Endothelial cell of umbilical vein (primary cell): ENCODE data around the gene CLEC2L. TPM values are rescaled to one million over a fixed set of nuclear protein-coding genes. Genes with fewer than 3 reads are reported as not detected.

Experiments used
- BruUV-seq: library from RNA; stranded (reverse); fragments of 400-500 nt; replicated peaks from 2 replicates; lab custom pipeline; 2021; lab: Mats Ljungman, UMichigan
- CTCF ChIA-PET: fragments of 300-600, 350-600 bp; sonication (Branson Sonifier 250); formaldehyde crosslinking; loops from one replicate; lab custom pipeline; 2021; ENCODE audit warnings: antibody characterized with exemption, inconsistent platforms; lab: Charles Lee
- POLR2A ChIA-PET: fragments of 300-600, 350-600 bp; sonication (Branson Sonifier 250); formaldehyde crosslinking; loops from one replicate; lab custom pipeline; 2021; ENCODE audit warnings: antibody characterized with exemption, inconsistent platforms; lab: Charles Lee
- DNase-seq: peaks from one replicate; pipeline ENCODE4 v3.0.0-alpha.2; 2011; ENCODE audit warnings: low read depth, low spot score
- FAIRE-seq: peaks from 2 replicates; lab custom pipeline; 2011; peaks lifted over from hg19 to GRCh38; lab: Jason Lieb, UNC
- H2AFZ ChIP-seq: 2 replicates; pipeline ENCODE4 v1.6.0; 2012; ENCODE audit warnings: low read depth, low read length, control low read depth, inconsistent platforms
- H3K27ac ChIP-seq: 2 replicates; pipeline ENCODE4 v1.5.1; 2011; ENCODE audit warnings: low read depth, mild to moderate bottlenecking, control low read depth, low read length, moderate library complexity; ENCODE audit not compliant: insufficient read depth
- H3K27me3 ChIP-seq, 2 experiments: 2 replicates each; pipeline versions ENCODE4 v1.6.0 to v1.6.1; 2011; ENCODE audit warnings: low read length in 2 of 2, mixed read lengths in 1 of 2; ENCODE audit not compliant: control insufficient read depth in 2 of 2, insufficient read depth in 2 of 2
- H3K36me3 ChIP-seq, 2 experiments: 2 replicates in 1 of 2; 3 replicates in 1 of 2; pipeline ENCODE4 v1.5.1; 2011; ENCODE audit warnings: low read length in 2 of 2, mild to moderate bottlenecking in 1 of 2, moderate library complexity in 1 of 2; ENCODE audit not compliant: control insufficient read depth in 2 of 2, insufficient read depth in 2 of 2; ENCODE audit errors: extremely low read depth in 1 of 2
- H3K4me1 ChIP-seq: 3 replicates; pipeline ENCODE4 v1.5.1; 2011; ENCODE audit warnings: mild to moderate bottlenecking, low read length; ENCODE audit not compliant: control insufficient read depth, insufficient read depth; ENCODE audit errors: extremely low read depth
- H3K4me2 ChIP-seq: 2 replicates; pipeline ENCODE4 v1.6.1; 2011; ENCODE audit warnings: low read length, control low read depth, mixed read lengths; ENCODE audit not compliant: insufficient read depth
- H3K4me3 ChIP-seq, 3 experiments: fragments of 200-600 bp in 1 of 3; sonication (generic), shearing (Covaris generic) in 1 of 3; replicated peaks in 1 of 3; 2 replicates each; pipeline ENCODE4 v1.5.1; 2011 to 2016; ENCODE audit warnings: control low read depth in 3 of 3, low read length in 3 of 3, mild to moderate bottlenecking in 2 of 3, inconsistent platforms in 1 of 3, low read depth in 1 of 3, moderate library complexity in 1 of 3; ENCODE audit not compliant: insufficient read depth in 1 of 3
- H3K79me2 ChIP-seq: 2 replicates; pipeline ENCODE4 v1.6.0; 2012; ENCODE audit warnings: low read length, inconsistent platforms; ENCODE audit not compliant: control insufficient read depth, insufficient read depth
- H3K9ac ChIP-seq: replicated peaks from 2 replicates; pipeline ENCODE3; 2011; ENCODE audit warnings: low read length, control low read depth; ENCODE audit not compliant: insufficient read depth; ENCODE audit errors: extremely low read depth
- H3K9me1 ChIP-seq: replicated peaks from 3 replicates; pipeline ENCODE4 v1.6.0; 2011; ENCODE audit warnings: mild to moderate bottlenecking, low read length; ENCODE audit not compliant: control insufficient read depth, insufficient read depth; ENCODE audit errors: extremely low read depth
- H3K9me3 ChIP-seq: replicated peaks from 2 replicates; pipeline ENCODE4 v1.5.1; 2012; ENCODE audit warnings: low read length, inconsistent platforms; ENCODE audit not compliant: control insufficient read depth, insufficient read depth
- H4K20me1 ChIP-seq: replicated peaks from 2 replicates; pipeline ENCODE3; 2011; ENCODE audit warnings: mild to moderate bottlenecking, low read length; ENCODE audit not compliant: control insufficient read depth, insufficient read depth; ENCODE audit errors: extremely low read depth
- CTCF ChIP-seq, 2 donors: IDR thresholded peaks; 1 replicate in 1 of 2; 2 replicates in 1 of 2; pipeline ENCODE4 v1.5.1; 2011; ENCODE audit warnings: low read length in 2 of 2, mild to moderate bottlenecking in 2 of 2, moderate library complexity in 2 of 2, control low read depth in 1 of 2, inconsistent platforms in 1 of 2, low read depth in 1 of 2; ENCODE audit not compliant: insufficient read depth in 1 of 2; ENCODE audit errors: extremely low read depth in 1 of 2
- EZH2 ChIP-seq: IDR thresholded peaks from 2 replicates; pipeline ENCODE4 v1.6.1; 2012; ENCODE audit warnings: borderline replicate concordance, low read depth, mild to moderate bottlenecking, moderate library complexity, low read length, inconsistent platforms; ENCODE audit not compliant: severe bottlenecking
- FOS ChIP-seq: IDR thresholded peaks from 2 replicates; pipeline ENCODE4 v1.6.1; 2011; ENCODE audit warnings: mild to moderate bottlenecking, low read length, moderate library complexity, borderline replicate concordance; ENCODE audit not compliant: insufficient read depth
- GATA2 ChIP-seq: IDR thresholded peaks from 2 replicates; pipeline ENCODE4 v1.7.0; 2011; ENCODE audit warnings: low read depth, mild to moderate bottlenecking, moderate library complexity, mixed read lengths, low read length; ENCODE audit not compliant: insufficient read length, insufficient read depth
- JUN ChIP-seq: IDR thresholded peaks from 2 replicates; pipeline ENCODE4 v1.6.1; 2011; ENCODE audit warnings: borderline replicate concordance, low read depth; ENCODE audit not compliant: insufficient read length, insufficient read depth
- MAX ChIP-seq: IDR thresholded peaks from 2 replicates; pipeline ENCODE4 v1.6.1; 2011; ENCODE audit not compliant: insufficient read depth, insufficient read length
- MYC ChIP-seq: IDR thresholded peaks from one replicate; pipeline ENCODE4 v1.6.1; 2011; ENCODE audit warnings: mild to moderate bottlenecking, low read depth, low read length
- POLR2A ChIP-seq: IDR thresholded peaks from 2 replicates; pipeline ENCODE4 v1.6.1; 2012; ENCODE audit warnings: low read depth, mild to moderate bottlenecking, control low read depth, low read length
- POLR2AphosphoS5 ChIP-seq: IDR thresholded peaks from 2 replicates; pipeline ENCODE4 v1.6.1; 2012; ENCODE audit warnings: low read depth, mild to moderate bottlenecking, control low read depth, low read length, moderate library complexity; ENCODE audit not compliant: insufficient read depth
- dilution Hi-C: fragments of 300-500 bp; cut with MboI; formaldehyde crosslinking; loops from one replicate; pipeline ENCODE4 v1.15.0; 2019; ENCODE audit warnings: low sequenced_read_pairs; ENCODE audit not compliant: extremely low pct_ligation_motif_present
- intact Hi-C: fragments of 100-400 bp; cut with micrococcal nuclease; formaldehyde crosslinking; loops from one replicate; pipeline ENCODE4 v1.10.0; 2022
- polyA plus RNA-seq, 4 experiments: library from polyadenylated mRNA; depleted of rRNA in 3 of 4; stranded (reverse) in 3 of 4; unstranded in 1 of 4; fragments of >200 nt; gene quantifications; 2 replicates each; pipeline versions ENCODE4 v1.2.1 to v1.2.3, GENCODE V29; 2011 to 2012; ENCODE audit warnings: missing spikeins in 1 of 4
- total RNA-seq: library from RNA; stranded (reverse); gene quantifications from 2 replicates; pipeline ENCODE4 v1.2.3, GENCODE V29; 2021

CLEC2L gene
- total and polyA plus RNA-seq, 2 donors (not counting 3 experiments of a cell fraction or from before 2014, with no cell fraction given): not detected

GRCh38 chr7:139568346-139568675 lies 44.8 kb downstream of the CLEC2L start:
- BruUV-seq: no TSS peak
- Histone ChIP-seq H3K9me3 (no peaks in the 10 kb centered on the region), H3K4me3 (no peak overlapping the region), H3K27ac (no peak overlapping the region), H3K4me2 (no peak overlapping the region), H3K79me2 (no peaks in the 10 kb centered on the region), H3K9ac (no peak overlapping the region), H3K27me3 (no peaks in the 10 kb centered on the region), H3K9me1 (no peaks in the 10 kb centered on the region), H3K36me3 (peaks cover 2 to 6% of the 10 kb centered on the region in 2 experiments), H4K20me1 (no peaks in the 10 kb centered on the region), H3K4me1 (no peaks in the 10 kb centered on the region), H2AFZ (no peak overlapping the region)
- no peak for TF ChIP-seq EZH2
- no peak for TF ChIP-seq MYC
- TF ChIP-seq JUN: no peak
- no peak for TF ChIP-seq CTCF (IDR thresholded peaks at IDR 0.05; ENCODE audit: extremely low read depth in 1 of 2, insufficient read depth in 1 of 2, low read depth in 1 of 2, low read length in 2 of 2)
- no peak for TF ChIP-seq POLR2AphosphoS5
- TF ChIP-seq GATA2: no peak
- TF ChIP-seq FOS: no peak
- TF ChIP-seq MAX: no peak
- no peak for TF ChIP-seq POLR2A
- intact Hi-C loops (no loop called here), dilution Hi-C loops (no loop called here)
- CTCF ChIA-PET: no interaction called here
- no peak for FAIRE-seq
- POLR2A ChIA-PET: no interaction called here
- no peak for DNase-seq
